K562 (cell line): ENCODE measurements around the gene TESK1.

Source experiments
- CEBPB ChIP-seq: fragments of 450-650 bp; IDR thresholded peaks from 2 replicates; pipeline ENCODE4 v1.6.1; 2016; ENCODE audit warnings: missing genetic modification characterization, missing compliant biosample characterization
- RAD21 ChIP-seq, 2 experiments: fragments of 250-450 bp in 1 of 2; fragments of 450-650 bp in 1 of 2; sonication (Bioruptor Pico) in 1 of 2; formaldehyde crosslinking in 1 of 2; IDR thresholded peaks in 1 of 2; conservative IDR thresholded peaks in 1 of 2; 2 replicates each; pipeline versions ENCODE4 v1.4.0 to v1.8.0; 2020 to 2022; ENCODE audit warnings: mild to moderate bottlenecking in 2 of 2, moderate library complexity in 1 of 2
- SIRT6 ChIP-seq: IDR thresholded peaks from one replicate; pipeline ENCODE4 v1.6.1; 2012; ENCODE audit warnings: low read depth, mild to moderate bottlenecking, control low read depth, inconsistent platforms, low read length, moderate library complexity
- XRCC5 ChIP-seq: fragments of 200-400 bp; formaldehyde crosslinking; IDR thresholded peaks from 2 replicates; pipeline ENCODE4 v1.6.1; 2017; ENCODE audit warnings: low read depth, mild to moderate bottlenecking, low read length
- ZNF217 ChIP-seq: sonication (generic); formaldehyde crosslinking; IDR thresholded peaks from 2 replicates; pipeline ENCODE4 v1.8.0; 2022; ENCODE audit warnings: mild to moderate bottlenecking, missing genetic modification reagents
- ZNF589 ChIP-seq: fragments of 200-800 bp; sonication (Bioruptor generic); IDR thresholded peaks from 2 replicates; pipeline ENCODE4 v1.6.1; 2016; ENCODE audit warnings: low read depth, missing genetic modification characterization, missing compliant biosample characterization
- ZZZ3 ChIP-seq: fragments of 450-650 bp; IDR thresholded peaks from 2 replicates; pipeline ENCODE4 v1.6.1; 2016; ENCODE audit warnings: antibody characterized with exemption, mild to moderate bottlenecking, moderate library complexity
- TF ChIP-seq, protein P1 (sequence below), 3 experiments: IDR thresholded peaks in 2 of 3; conservative IDR thresholded peaks in 1 of 3; 2 replicates each; pipeline ENCODE4 v1.5.1; 2011 to 2012; ENCODE audit warnings: low read length in 3 of 3, mild to moderate bottlenecking in 3 of 3, control low read depth in 2 of 3, improper control_type of control experiment in 1 of 3, inconsistent platforms in 1 of 3, low read depth in 1 of 3, mixed read lengths in 1 of 3, moderate library complexity in 1 of 3; ENCODE audit not compliant: insufficient read depth in 2 of 3

DNA sequence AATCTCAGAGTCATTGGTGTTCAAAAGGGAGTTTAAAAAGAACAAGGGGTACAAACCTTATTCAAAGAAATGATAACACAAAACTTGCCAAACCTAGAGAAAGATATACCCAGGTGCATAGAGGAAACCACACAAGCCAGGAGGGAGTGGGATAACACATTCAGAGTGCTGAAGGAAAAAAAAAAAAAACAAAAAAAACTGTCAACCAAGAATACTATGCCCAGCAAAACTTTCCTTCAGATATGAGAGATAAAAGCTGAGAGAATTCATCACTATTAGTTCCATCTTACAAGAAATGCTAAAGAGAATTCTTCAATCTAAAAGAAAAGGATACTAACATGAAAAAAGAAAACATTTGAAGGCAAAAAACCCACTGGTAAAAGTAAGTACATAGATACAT is 11.5 kb upstream of the TESK1 start:
- TF ChIP-seq ZZZ3 (no peak), CEBPB (no peak), RAD21 (CRISPR knock-in tag; conservative IDR thresholded peaks at IDR 0.05 in 1 of 2, IDR thresholded peaks at IDR 0.05 in 1 of 2) (no peak), ZNF217 (CRISPR knock-in tag) (no peak), XRCC5 (no peak), SIRT6 (no peak), ZNF589 (CRISPR knock-in tag) (no peak)
- TF ChIP-seq, protein P1, sequence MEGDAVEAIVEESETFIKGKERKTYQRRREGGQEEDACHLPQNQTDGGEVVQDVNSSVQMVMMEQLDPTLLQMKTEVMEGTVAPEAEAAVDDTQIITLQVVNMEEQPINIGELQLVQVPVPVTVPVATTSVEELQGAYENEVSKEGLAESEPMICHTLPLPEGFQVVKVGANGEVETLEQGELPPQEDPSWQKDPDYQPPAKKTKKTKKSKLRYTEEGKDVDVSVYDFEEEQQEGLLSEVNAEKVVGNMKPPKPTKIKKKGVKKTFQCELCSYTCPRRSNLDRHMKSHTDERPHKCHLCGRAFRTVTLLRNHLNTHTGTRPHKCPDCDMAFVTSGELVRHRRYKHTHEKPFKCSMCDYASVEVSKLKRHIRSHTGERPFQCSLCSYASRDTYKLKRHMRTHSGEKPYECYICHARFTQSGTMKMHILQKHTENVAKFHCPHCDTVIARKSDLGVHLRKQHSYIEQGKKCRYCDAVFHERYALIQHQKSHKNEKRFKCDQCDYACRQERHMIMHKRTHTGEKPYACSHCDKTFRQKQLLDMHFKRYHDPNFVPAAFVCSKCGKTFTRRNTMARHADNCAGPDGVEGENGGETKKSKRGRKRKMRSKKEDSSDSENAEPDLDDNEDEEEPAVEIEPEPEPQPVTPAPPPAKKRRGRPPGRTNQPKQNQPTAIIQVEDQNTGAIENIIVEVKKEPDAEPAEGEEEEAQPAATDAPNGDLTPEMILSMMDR (IDR thresholded peaks at IDR 0.05 in 2 of 3, conservative IDR thresholded peaks at IDR 0.05 in 1 of 3; ENCODE audit: insufficient read depth in 2 of 3, low read depth in 1 of 3, low read length in 3 of 3): no peak
